Neural progenitor cell (in vitro differentiated cells): ENCODE data around the gene WNT8B. TPM values are rescaled to one million over a fixed set of nuclear protein-coding genes. Genes with fewer than 3 reads are reported as not detected.

Experiments
- DNase-seq: peaks from one replicate; pipeline ENCODE4 v3.0.0-alpha.2; 2016; ENCODE audit warnings: low spot score
- H2AFZ ChIP-seq: fragments of 200-600 bp; sonication (generic); replicated peaks from 2 replicates; pipeline ENCODE4 v1.6.1; 2016; ENCODE audit warnings: antibody characterized with exemption
- H3F3A ChIP-seq: fragments of 200-600 bp; sonication (generic); 2 replicates; pipeline ENCODE4 v1.6.1; 2016; ENCODE audit warnings: antibody characterized with exemption, low read depth
- H3K27ac ChIP-seq: fragments of 200-600 bp; sonication (generic); 2 replicates; pipeline ENCODE4 v1.5.1; 2016; ENCODE audit warnings: mild to moderate bottlenecking
- H3K27me3 ChIP-seq: fragments of 200-600 bp; sonication (generic); 2 replicates; pipeline ENCODE4 v1.6.1; 2016; ENCODE audit warnings: mild to moderate bottlenecking, moderate library complexity
- H3K36me3 ChIP-seq: fragments of 200-600 bp; sonication (generic); 2 replicates; pipeline ENCODE4 v1.5.1; 2016
- H3K4me1 ChIP-seq: fragments of 200-600 bp; sonication (generic); 2 replicates; pipeline ENCODE4 v1.6.1; 2016; ENCODE audit warnings: mixed run types
- H3K4me2 ChIP-seq: fragments of 200-600 bp; sonication (generic); 2 replicates; pipeline ENCODE4 v1.6.1; 2016
- H3K4me3 ChIP-seq: fragments of 200-600 bp; sonication (generic); 2 replicates; pipeline ENCODE4 v1.5.1; 2016
- H3K79me2 ChIP-seq: fragments of 200-600 bp; sonication (generic); 2 replicates; pipeline ENCODE4 v1.6.1; 2016; ENCODE audit warnings: low read depth
- H3K9ac ChIP-seq: fragments of 200-600 bp; sonication (generic); 2 replicates; pipeline ENCODE4 v1.6.1; 2016
- H3K9me3 ChIP-seq: fragments of 200-600 bp; sonication (generic); 2 replicates; pipeline ENCODE4 v1.5.1; 2016; ENCODE audit warnings: low read depth
- H4K20me1 ChIP-seq: fragments of 200-600 bp; sonication (generic); 2 replicates; pipeline ENCODE4 v1.6.1; 2016; ENCODE audit warnings: low read depth
- H3K27ac Mint-ChIP-seq: 3 replicates; pipeline ENCODE4 v1.8.0; 2021; ENCODE audit warnings: mixed read lengths
- H3K27me3 Mint-ChIP-seq: 2 replicates; pipeline ENCODE4 v1.8.0; 2022; ENCODE audit warnings: low read depth, mild to moderate bottlenecking, inconsistent platforms, moderate library complexity, mixed read lengths; ENCODE audit not compliant: insufficient read depth
- H3K36me3 Mint-ChIP-seq: 3 replicates; pipeline ENCODE4 v1.8.0; 2021; ENCODE audit warnings: mixed read lengths
- H3K4me1 Mint-ChIP-seq: 3 replicates; pipeline ENCODE4 v1.8.0; 2021; ENCODE audit warnings: mixed read lengths
- H3K4me3 Mint-ChIP-seq: 3 replicates; pipeline ENCODE4 v1.8.0; 2021; ENCODE audit warnings: mild to moderate bottlenecking, moderate library complexity, mixed read lengths
- H3K9me3 Mint-ChIP-seq: 3 replicates; pipeline ENCODE4 v1.8.0; 2020; ENCODE audit warnings: mixed read lengths
- EZH2 ChIP-seq: fragments of 200-600 bp; sonication (generic); IDR thresholded peaks from 2 replicates; pipeline ENCODE4 v1.6.1; 2017; ENCODE audit warnings: antibody characterized with exemption, mild to moderate bottlenecking, moderate library complexity
- EZH2phosphoT487 ChIP-seq: fragments of 200-600 bp; sonication (generic); IDR thresholded peaks from 2 replicates; pipeline ENCODE4 v1.6.1; 2017; ENCODE audit warnings: antibody characterized with exemption
- total RNA-seq: library from RNA; depleted of rRNA; stranded (reverse); fragments of >200 nt; gene quantifications from 2 replicates; pipeline ENCODE4 v1.2.3, GENCODE V29; 2015; ENCODE audit warnings: low replicate concordance
- TF ChIP-seq, protein P1 (sequence below): fragments of 200-600 bp; sonication (generic); IDR thresholded peaks from 2 replicates; pipeline ENCODE4 v1.5.1; 2017; ENCODE audit warnings: antibody characterized with exemption, mild to moderate bottlenecking

The WNT8B gene
- total RNA-seq, 1 donor from 2014 or later: 5.8 TPM

DNA sequence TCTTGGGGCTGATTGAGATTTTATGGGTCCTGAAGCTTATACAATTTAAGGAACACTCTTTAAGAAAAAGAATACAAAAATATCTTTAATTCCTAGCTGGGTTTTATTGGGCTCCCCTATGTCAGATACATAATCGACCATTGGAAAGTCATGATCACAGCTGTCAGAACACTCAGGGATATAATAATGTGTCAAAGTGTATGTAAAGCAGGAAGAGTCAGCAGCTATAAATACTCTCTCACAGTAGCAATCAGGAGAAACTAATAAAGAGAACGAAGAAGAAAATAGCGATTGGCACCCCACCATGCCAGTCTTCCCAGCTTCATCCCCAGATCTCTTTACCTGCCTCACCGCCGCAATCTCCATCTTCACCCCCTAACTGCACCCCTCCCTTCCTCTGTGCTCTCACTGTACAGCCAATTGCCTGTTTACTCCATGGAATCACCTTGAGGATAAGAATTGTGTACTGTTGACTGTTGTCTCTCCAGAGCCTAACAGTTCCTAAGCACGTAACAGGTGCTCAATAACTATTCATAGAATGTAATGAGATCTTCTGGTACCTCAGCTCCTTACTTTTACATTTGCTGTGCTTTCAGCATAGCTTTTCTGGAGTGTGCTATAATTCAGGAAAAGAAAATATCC is 24.0 kb upstream of the WNT8B start:
- Histone ChIP-seq H3F3A (peaks cover 8% of the 10 kb centered on the region), H4K20me1 (peaks cover 9% of the 10 kb centered on the region), H3K4me1 (peaks cover 11% of the 10 kb centered on the region), H3K9me3 (no peaks in the 10 kb centered on the region), H3K27me3 (peaks cover 66% of the 10 kb centered on the region), H3K9ac (no peak overlapping the region), H3K27ac (no peak overlapping the region), H3K79me2 (no peaks in the 10 kb centered on the region), H3K36me3 (no peaks in the 10 kb centered on the region), H3K4me2 (no peak overlapping the region), H3K4me3 (no peak overlapping the region), H2AFZ (no peak overlapping the region)
- H3K36me3 Mint-ChIP-seq: no peaks in the 10 kb centered on the region
- H3K27ac Mint-ChIP-seq: no peak overlapping the region
- DNase-seq: no peak
- H3K4me1 Mint-ChIP-seq: peaks cover 16% of the 10 kb centered on the region
- peaks cover 6% of the 10 kb centered on the region for H3K27me3 Mint-ChIP-seq
- TF ChIP-seq EZH2phosphoT487 (no peak), EZH2 (no peak)
- TF ChIP-seq, protein P1, sequence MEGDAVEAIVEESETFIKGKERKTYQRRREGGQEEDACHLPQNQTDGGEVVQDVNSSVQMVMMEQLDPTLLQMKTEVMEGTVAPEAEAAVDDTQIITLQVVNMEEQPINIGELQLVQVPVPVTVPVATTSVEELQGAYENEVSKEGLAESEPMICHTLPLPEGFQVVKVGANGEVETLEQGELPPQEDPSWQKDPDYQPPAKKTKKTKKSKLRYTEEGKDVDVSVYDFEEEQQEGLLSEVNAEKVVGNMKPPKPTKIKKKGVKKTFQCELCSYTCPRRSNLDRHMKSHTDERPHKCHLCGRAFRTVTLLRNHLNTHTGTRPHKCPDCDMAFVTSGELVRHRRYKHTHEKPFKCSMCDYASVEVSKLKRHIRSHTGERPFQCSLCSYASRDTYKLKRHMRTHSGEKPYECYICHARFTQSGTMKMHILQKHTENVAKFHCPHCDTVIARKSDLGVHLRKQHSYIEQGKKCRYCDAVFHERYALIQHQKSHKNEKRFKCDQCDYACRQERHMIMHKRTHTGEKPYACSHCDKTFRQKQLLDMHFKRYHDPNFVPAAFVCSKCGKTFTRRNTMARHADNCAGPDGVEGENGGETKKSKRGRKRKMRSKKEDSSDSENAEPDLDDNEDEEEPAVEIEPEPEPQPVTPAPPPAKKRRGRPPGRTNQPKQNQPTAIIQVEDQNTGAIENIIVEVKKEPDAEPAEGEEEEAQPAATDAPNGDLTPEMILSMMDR: no peak
- no peaks in the 10 kb centered on the region for H3K9me3 Mint-ChIP-seq
- no peak overlapping the region for H3K4me3 Mint-ChIP-seq

DNA sequence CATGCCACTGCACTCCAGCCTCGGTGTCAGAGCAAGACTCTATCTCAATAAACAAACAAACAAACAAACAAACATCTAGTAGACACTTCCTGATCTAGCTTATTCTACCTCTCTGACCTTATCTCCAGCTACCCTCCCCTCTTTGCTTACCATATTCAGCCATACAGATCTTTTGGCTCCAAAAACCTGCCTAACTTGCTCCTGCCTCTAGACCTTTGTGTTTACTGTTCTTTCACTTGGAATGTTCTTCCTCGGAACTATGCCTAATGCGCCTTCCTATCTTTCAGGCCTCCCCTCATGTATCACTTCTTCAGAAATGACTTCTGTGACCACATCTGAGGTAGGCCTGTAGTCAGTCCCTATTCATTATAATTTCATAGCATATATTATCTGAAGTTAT is 20.3 kb upstream of the WNT8B start:
- Histone ChIP-seq H3K4me2 (no peak overlapping the region), H3K9me3 (no peaks in the 10 kb centered on the region), H3K79me2 (no peaks in the 10 kb centered on the region), H3K27me3 (peaks cover 60% of the 10 kb centered on the region), H2AFZ (no peak overlapping the region), H3K27ac (no peak overlapping the region), H3F3A (no peaks in the 10 kb centered on the region), H4K20me1 (no peaks in the 10 kb centered on the region), H3K4me3 (no peak overlapping the region), H3K36me3 (no peaks in the 10 kb centered on the region), H3K9ac (no peak overlapping the region), H3K4me1 (no peaks in the 10 kb centered on the region)
- Mint-ChIP-seq H3K9me3 (peaks cover 5% of the 10 kb centered on the region), H3K27ac (no peak overlapping the region), H3K36me3 (peaks cover 4% of the 10 kb centered on the region), H3K27me3 (peaks cover 5% of the 10 kb centered on the region), H3K4me1 (no peaks in the 10 kb centered on the region), H3K4me3 (no peak overlapping the region)
- no peak for DNase-seq
- TF ChIP-seq EZH2phosphoT487: no peak
- TF ChIP-seq, protein P1: no peak
- TF ChIP-seq EZH2: no peak

DNA sequence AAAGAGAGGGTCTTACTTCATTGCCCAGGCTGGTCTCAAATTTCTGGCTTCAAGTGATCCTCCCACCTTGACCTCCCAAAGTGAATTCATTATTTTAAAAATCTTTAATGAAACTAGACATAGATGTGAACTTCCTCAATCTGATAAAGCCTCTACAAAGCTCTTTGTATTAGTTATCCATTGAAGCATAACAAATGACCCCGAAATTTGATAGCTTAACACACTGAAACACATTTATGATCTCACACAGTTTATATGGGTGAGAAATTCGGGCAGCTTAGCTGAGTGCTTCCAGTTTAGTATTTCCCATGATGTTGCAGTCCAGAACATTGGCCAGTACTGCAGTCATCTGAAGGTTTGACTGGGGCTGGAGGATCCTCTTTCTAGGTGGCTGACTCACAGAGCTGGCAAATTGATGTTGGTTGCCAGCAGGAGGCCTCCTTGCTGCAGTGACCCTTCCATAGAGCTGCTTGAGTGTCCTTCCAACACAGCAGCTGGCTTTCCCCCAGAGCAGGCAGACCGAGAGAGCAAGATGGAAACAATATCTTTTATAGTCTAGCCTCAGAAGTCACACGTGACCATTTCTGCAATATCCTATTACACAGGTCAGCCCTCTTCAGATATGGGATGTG is 16.6 kb upstream of the WNT8B start:
- no peak for DNase-seq
- peaks cover 4% of the 10 kb centered on the region for H3K36me3 Mint-ChIP-seq
- H3K4me1 ChIP-seq: no peaks in the 10 kb centered on the region
- no peak overlapping the region for H2AFZ ChIP-seq
- peaks cover 3% of the 10 kb centered on the region for H3K4me1 Mint-ChIP-seq
- H3K27ac ChIP-seq: no peak overlapping the region
- no peaks in the 10 kb centered on the region for H4K20me1 ChIP-seq
- H3K4me2 ChIP-seq: no peak overlapping the region
- no peaks in the 10 kb centered on the region for H3F3A ChIP-seq
- peaks cover 2% of the 10 kb centered on the region for H3K27me3 Mint-ChIP-seq
- no peaks in the 10 kb centered on the region for H3K36me3 ChIP-seq
- H3K27ac Mint-ChIP-seq: no peak overlapping the region
- no peak overlapping the region for H3K9ac ChIP-seq
- H3K4me3 Mint-ChIP-seq: no peak overlapping the region
- TF ChIP-seq EZH2 (no peak), EZH2phosphoT487 (no peak)
- TF ChIP-seq, protein P1: no peak
- H3K9me3 ChIP-seq: no peaks in the 10 kb centered on the region
- H3K9me3 Mint-ChIP-seq: peaks cover 5% of the 10 kb centered on the region
- H3K79me2 ChIP-seq: no peaks in the 10 kb centered on the region
- H3K4me3 ChIP-seq: no peak overlapping the region
- peaks cover 55% of the 10 kb centered on the region for H3K27me3 ChIP-seq
